NCI-H345 treated with DMSO at 0.1 percent for 48 hours (cell line): Measurements from ENCODE around the gene PPP1R37.

ENCODE experiments used
- DNase-seq: peaks from one replicate; lab custom pipeline; 2025; ENCODE audit not compliant: unreplicated experiment; lab: John Stamatoyannopoulos, UW

Gene PPP1R37

GRCh38 chr19:45113628-45114027 is 20.6 kb downstream of the PPP1R37 start:
- DNase-seq, result peak; percentile 78

- peak; percentile 31 for DNase-seq
These were observed 21.1 kb downstream of the PPP1R37 start for GRCh38 chr19:45114116-45114515.

GRCh38 chr19:45115809-45116615 is 23.0 kb downstream of the PPP1R37 start:
- DNase-seq, result no peak

GRCh38 chr19:45117167-45117594 is 24.2 kb downstream of the PPP1R37 start:
- DNase-seq, result peak; percentile 35

GRCh38 chr19:45117671-45118070 is 24.7 kb downstream of the PPP1R37 start:
- DNase-seq, result no peak

- no peak for DNase-seq
These were observed 25.1 kb downstream of the PPP1R37 start for GRCh38 chr19:45118106-45118505.

- peak; percentile 14 for DNase-seq
These were observed 25.8 kb downstream of the PPP1R37 start for GRCh38 chr19:45118591-45119355.

GRCh38 chr19:45119582-45119981 is 26.6 kb downstream of the PPP1R37 start:
- DNase-seq, result no peak

GRCh38 chr19:45121827-45122345 is 28.9 kb downstream of the PPP1R37 start:
- no peak for DNase-seq

GRCh38 chr19:45122832-45123231 is 29.9 kb downstream of the PPP1R37 start:
- no peak for DNase-seq

- DNase-seq, result no peak
These were observed 30.5 kb downstream of the PPP1R37 start for GRCh38 chr19:45123440-45123850.

- DNase-seq, result no peak
These were observed 31.0 kb downstream of the PPP1R37 start for GRCh38 chr19:45124021-45124420.

GRCh38 chr19:45125360-45125759 is 32.4 kb downstream of the PPP1R37 start:
- DNase-seq, result no peak

- DNase-seq, result no peak
These were observed 33.1 kb downstream of the PPP1R37 start for GRCh38 chr19:45125975-45126493.

GRCh38 chr19:45126654-45127053 is 33.7 kb downstream of the PPP1R37 start:
- no peak for DNase-seq

- DNase-seq, result no peak
These were observed 35.2 kb downstream of the PPP1R37 start for GRCh38 chr19:45128146-45128545.

GRCh38 chr19:45128806-45129205 is 35.8 kb downstream of the PPP1R37 start:
- DNase-seq, result no peak

GRCh38 chr19:45130236-45130635 is 37.3 kb downstream of the PPP1R37 start:
- no peak for DNase-seq

GRCh38 chr19:45130888-45131615 is 38.1 kb downstream of the PPP1R37 start:
- peak; percentile 92 for DNase-seq

- no peak for DNase-seq
These were observed 40.7 kb downstream of the PPP1R37 start for GRCh38 chr19:45133661-45134060.
